ENCODE measurements around the gene GNG8.
"Not testable (repeated sequence)": the region's sequence is repeated elsewhere in the genome, so short reads cannot be mapped to it uniquely, and the experiment has no call there.

Gene GNG8

GRCh38 chr19:46644720-46645119 lies 8.7 kb upstream of the GNG8 start:
- no peak for DNase-seq

GRCh38 chr19:46640656-46641055 lies 4.7 kb upstream of the GNG8 start:
- no peak for DNase-seq

DNA sequence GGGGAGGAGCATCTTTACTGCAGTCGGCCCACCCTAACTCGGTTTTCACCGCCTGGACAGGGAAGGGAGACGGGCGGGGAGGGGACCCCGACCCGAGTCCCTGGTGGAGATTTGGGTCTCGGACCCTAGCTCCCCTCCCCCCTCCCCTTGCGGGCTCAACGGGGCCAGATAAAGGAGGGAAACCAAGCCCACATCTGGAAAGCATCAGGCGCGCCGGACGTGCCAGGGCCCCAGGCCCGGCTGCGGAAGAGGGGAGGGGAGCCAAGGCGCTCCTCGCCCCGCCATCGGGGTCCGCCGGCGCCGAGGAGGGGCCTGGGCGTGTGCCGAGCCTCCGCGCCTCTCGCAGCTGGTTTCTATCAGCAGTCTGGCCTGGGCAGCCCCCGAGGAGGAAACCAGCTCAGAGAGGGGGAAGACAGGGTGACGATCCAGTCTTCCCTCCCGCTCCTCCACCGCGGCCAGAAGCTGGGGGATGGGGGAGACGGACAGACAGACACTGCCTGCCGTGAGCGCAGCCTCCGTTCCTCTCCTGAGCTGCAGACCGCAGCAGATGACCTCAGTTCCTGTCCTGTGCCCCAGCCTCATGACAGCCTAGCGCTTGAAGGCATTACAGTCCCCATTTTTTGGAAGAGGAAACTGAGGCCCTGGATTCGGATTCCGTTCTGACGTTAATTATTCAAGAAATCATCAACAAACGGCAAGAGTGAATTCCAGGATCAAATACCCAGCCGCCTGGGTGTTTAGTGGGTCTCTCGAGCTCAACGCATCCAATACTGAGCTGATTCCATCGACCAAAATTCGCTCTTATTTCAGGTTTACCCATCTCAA lies 3.6 kb upstream of the GNG8 start:
- DNase-seq: peak; percentile 36

- no peak for DNase-seq
These were observed 1.2 kb upstream of the GNG8 start for GRCh38 chr19:46637224-46637623.

GRCh38 chr19:46634656-46635218 lies 1.3 kb downstream of the GNG8 start:
- no peak for DNase-seq

DNA sequence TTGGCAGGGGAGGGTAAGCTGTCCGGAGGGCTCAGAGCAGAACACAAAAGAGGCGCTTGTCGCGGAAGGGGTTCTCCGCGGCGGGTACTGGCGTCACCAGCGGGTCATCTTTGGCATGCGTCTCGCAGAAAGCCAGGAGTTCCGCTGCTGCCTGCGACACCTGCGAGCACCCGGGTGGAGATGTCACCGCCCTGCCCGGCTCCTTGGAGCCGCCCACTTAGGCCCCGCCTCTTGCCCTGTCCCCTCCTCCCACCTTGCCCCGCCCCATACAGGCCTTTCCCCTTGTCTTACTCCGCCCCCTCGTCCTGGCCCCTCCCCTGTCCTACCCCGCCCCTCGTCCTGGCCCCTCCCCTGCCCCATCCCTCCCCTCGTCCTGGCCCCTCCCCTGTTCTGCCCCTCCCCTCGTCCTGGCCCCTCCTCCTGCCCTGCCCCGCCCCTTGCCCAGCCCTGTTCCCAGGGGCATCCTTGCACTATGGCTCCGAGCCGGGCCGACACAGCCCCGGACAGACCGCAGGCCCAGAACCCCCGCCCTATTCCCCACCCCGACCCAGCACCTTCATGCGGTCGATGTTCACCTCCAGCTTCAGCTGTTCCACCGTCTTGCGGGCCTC lies 1.9 kb downstream of the GNG8 start:
- peak; percentile 96 for DNase-seq

DNA sequence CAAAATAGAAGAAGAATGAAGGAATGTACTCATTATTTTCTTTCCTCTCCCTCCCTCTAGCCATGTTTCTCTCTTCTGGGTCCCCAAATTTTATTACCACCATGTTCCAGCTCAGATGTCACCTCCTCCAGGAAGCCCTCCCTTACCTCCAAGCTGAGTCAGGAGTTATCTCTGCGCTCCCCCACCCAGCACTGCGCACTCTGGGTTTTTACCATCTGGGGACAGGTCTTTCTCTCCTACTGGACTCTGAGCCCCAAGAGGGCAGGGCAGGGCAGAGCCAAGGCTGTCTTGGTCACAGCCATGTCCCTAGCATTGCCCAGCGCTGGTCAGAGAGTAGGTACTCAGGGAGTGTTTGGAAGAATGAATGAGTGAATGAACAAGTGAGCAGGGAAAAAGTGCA lies 2.9 kb downstream of the GNG8 start:
- DNase-seq: no peak

DNA sequence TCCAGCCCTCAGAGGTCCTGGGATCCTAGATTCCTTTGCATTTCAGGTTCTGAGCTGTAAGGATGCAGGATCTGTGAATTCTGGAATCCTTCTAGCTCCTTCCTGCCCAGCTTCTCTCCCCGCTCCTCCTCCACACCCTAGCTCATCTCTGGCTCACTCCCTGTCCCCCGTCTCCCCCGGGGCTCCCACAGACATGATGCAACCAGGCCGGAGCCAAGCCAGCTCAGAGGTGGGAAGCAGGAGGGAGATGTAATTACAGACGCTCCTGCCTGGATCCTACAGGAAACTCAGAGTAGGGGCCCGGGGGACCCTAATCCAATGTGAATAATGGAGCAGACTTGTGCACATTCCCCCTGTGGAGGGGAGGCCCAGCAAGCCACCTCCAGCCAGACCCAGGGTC lies 4.5 kb downstream of the GNG8 start:
- DNase-seq: no peak

DNA sequence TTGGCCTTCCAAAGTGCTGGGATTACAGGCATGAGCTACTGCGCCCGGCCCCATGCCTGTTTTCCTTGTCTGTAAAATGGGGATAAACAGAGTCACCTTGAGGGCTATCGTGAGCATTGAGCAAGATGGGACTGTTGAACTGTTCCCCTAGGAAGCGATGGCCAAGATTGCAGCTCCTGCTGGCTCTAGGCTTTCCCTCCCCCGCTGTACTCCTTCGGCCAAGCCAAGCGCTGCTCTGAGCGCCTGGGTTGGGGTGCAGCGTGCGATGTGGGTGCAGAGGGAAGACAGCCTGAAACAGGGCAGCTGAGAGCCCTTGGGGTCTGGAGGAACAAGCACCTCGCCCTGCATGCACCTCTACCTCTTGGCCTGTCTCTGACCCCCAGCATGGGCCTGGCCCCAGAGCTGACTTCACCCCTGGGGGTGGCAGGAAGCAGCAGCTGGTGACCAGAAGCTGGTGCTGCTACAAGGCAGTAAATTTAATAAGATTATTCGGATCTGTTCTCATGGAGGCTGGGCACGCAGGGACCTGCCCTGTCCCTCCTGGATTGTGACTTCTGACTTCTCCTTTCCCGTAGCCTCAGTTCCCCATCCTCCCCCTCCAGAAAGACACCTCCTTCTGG lies 5.3 kb downstream of the GNG8 start:
- no peak for DNase-seq

DNA sequence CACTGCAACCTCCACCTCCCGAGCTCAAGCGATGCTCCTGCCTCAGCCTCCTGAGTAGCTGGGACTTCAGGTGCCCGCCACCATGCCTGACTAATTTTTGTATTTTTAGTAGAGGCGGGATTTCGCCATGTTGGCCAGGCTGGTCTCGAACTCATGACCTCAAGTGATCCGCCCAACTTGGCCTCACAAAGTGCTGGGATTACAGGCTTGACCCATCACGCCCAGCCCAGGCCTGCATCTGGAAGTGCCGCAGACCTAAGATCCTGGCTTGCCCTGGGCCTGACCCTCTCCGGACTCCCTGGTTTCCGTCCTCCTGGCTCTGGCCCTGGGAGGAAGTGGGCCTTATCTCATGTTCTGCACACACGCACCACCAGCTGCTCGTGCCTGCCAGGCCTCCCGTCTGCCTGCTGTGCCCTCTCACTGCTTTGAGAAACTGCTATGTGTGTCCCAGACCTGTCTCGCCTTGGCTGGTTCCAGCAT lies 6.4 kb downstream of the GNG8 start:
- DNase-seq: no peak

- not testable (repeated sequence) for DNase-seq
These were observed 7.0 kb downstream of the GNG8 start for GRCh38 chr19:46628970-46629369.

DNA sequence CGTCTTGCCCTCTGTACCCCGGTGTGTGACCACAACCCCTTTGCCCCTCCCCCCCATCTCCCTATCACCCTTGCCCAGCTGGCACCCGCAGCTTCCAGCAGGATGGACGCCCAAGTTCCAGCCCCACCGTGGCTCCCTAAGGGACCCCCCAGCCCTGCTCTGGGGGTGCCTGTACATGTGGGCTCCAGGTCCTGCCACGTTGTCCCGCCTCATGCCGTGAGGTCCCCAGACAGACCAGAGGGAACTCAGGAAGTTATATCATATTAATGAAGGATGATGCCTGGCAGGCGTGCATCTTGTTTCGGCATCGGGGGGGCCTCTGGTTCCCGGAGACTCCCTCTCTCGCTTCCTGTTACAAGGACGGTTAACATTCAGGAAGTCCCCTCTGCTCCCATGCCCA lies 9.6 kb downstream of the GNG8 start:
- no peak for DNase-seq

DNA sequence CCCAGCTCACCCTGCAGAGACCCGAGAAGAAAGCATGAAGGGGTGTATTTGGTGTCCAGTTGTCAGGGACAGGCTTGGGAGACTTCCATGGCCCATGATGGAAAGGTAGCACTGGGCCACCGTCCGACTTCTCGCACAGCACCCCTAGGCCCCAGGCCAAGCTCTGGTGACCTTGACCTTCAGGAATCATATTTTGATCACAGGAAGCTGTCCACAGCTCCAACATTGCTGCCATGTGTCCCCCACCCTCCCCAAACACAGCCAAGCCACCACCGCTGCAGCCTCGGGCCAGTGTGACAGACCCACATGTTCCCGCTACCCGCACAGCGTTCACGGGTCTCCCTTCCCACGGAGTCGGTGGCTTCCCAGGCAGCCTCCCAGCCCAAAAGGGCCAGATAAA lies 10.3 kb downstream of the GNG8 start:
- DNase-seq: no peak

- DNase-seq: no peak
These were observed 10.9 kb downstream of the GNG8 start, which contains the start of gene PTGIR for GRCh38 chr19:46624958-46625661. Gene PTGIR (minus strand): TSS chr19:46625089. CDS start chr19:46624225, 864 bp downstream.

- DNase-seq: no peak
These were observed 12.0 kb downstream of the GNG8 start for GRCh38 chr19:46623915-46624502.

DNA sequence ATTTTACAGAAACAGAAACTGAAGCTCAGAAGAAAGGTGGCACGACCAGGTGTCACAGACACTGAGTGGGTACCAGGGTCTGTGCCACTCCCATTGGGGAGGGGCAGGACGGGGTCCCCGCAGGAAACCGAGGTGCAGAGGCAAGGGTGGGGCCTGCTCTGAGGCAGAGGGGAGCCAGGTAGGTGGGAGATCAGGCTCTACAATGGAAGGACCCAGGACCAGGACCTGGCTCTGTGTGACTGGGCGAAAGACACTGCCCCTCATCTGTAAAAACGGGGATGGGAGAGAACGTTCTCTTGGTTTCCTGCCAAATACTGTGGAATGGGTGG lies 13.9 kb downstream of the GNG8 start:
- DNase-seq: no peak

- no peak for DNase-seq
These were observed 14.5 kb downstream of the GNG8 start for GRCh38 chr19:46621191-46622117.

GRCh38 chr19:46620716-46621115 lies 15.3 kb downstream of the GNG8 start:
- DNase-seq: no peak

GRCh38 chr19:46620267-46620666 lies 15.7 kb downstream of the GNG8 start:
- no peak for DNase-seq

DNA sequence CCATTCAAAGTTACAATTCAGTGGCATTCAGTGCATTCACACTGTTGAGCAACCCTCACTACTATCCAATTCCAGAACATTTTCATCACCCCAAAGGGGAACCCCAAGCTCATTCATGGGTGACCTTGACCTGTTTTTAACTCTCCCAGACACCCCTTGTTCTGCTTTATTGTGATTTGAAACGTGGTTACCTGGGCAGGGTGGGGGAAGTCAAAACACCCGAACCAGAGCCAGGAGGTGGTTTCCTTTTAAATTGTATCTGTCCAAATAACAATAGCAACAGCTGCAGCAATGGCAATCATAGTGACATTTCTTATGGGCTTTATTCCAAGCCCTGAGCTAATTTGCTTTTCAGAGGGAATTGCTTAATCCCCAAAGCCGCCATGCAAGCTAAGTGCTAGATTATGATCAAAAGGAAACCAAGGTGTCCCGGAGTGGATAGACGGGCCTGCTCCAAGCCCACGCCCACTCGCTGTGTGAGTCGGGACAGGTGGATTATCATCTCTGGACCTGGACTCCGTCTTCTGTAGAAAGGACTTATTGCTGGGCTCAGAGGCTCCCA lies 17.3 kb downstream of the GNG8 start:
- peak; percentile 69 for DNase-seq

- DNase-seq: no peak
These were observed 18.4 kb downstream of the GNG8 start for GRCh38 chr19:46617601-46618000.

Measured in CD4-positive, alpha-beta T cell treated with Interleukin-17A for 1 hour (primary cell).